GM19397 (cell line): Measurements from ENCODE around the gene EVI5.

Experiments
- ATAC-seq: cut with Tn5 transposase; IDR thresholded peaks from one replicate; pipeline ENCODE4 v1.9.1; 2021; ENCODE audit warnings: mild to moderate bottlenecking, moderate library complexity; ENCODE audit not compliant: unreplicated experiment

EVI5 gene

GRCh38 chr1:92784639-92785500 lies at the start of gene EVI5:
Gene EVI5, minus strand, starts transcription at chr1:92785108. Its CDS starts 48,562 bp downstream, at chr1:92736546.
- peak; percentile 95 for ATAC-seq

- ATAC-seq = no peak
Measured at GRCh38 chr1:92834617-92835016, 49.7 kb upstream of the EVI5 start.

GRCh38 chr1:92833840-92834239 lies 48.9 kb upstream of the EVI5 start:
- ATAC-seq = no peak

- ATAC-seq = no peak
Measured at GRCh38 chr1:92832537-92833114, 47.7 kb upstream of the EVI5 start.

- ATAC-seq = peak; percentile 95
Measured at GRCh38 chr1:92831762-92832536, 47.0 kb upstream of the EVI5 start, which contains the start of gene RPL5. Gene RPL5, plus strand, starts transcription at chr1:92832040. Its CDS starts 75 bp downstream, at chr1:92832115.

GRCh38 chr1:92831368-92831761 lies 46.5 kb upstream of the EVI5 start:
- ATAC-seq = no peak

- ATAC-seq = no peak
Measured at GRCh38 chr1:92826792-92827191, 41.9 kb upstream of the EVI5 start.

GRCh38 chr1:92822879-92823278 lies 38.0 kb upstream of the EVI5 start:
- no peak for ATAC-seq

GRCh38 chr1:92820551-92820950 lies 35.6 kb upstream of the EVI5 start:
- ATAC-seq = no peak

- ATAC-seq = no peak
Measured at GRCh38 chr1:92820024-92820423, 35.1 kb upstream of the EVI5 start.

- ATAC-seq = no peak
Measured at GRCh38 chr1:92817986-92818764, 33.3 kb upstream of the EVI5 start.

GRCh38 chr1:92817137-92817697 lies 32.3 kb upstream of the EVI5 start:
- ATAC-seq = no peak

- ATAC-seq = no peak
Measured at GRCh38 chr1:92816732-92817131, 31.8 kb upstream of the EVI5 start.

- ATAC-seq = no peak
Measured at GRCh38 chr1:92808381-92808780, 23.5 kb upstream of the EVI5 start.

GRCh38 chr1:92805216-92805615 lies 20.3 kb upstream of the EVI5 start:
- ATAC-seq = no peak

- no peak for ATAC-seq
Measured at GRCh38 chr1:92804721-92805201, 19.9 kb upstream of the EVI5 start.

GRCh38 chr1:92803140-92803887 lies 18.4 kb upstream of the EVI5 start:
- ATAC-seq = no peak

- ATAC-seq = no peak
Measured at GRCh38 chr1:92797961-92798360, 13.1 kb upstream of the EVI5 start.

- no peak for ATAC-seq
Measured at GRCh38 chr1:92797297-92797696, 12.4 kb upstream of the EVI5 start.

GRCh38 chr1:92795166-92795565 lies 10.3 kb upstream of the EVI5 start:
- ATAC-seq = no peak
